Measurements from ENCODE around the gene CTF1. TPM values are rescaled to one million over a fixed set of nuclear protein-coding genes. Genes with fewer than 3 reads are reported as not detected.

CTF1 gene
- total and polyA plus RNA-seq, 10 of the 15 experiments (the other 5 are each of a cell fraction or from before 2014, with no cell fraction given): 0.04 to 0.46 (median 0.11) TPM; not detected in 3

- BruUV-seq (replicated peaks): no TSS peak
- CTCF ChIA-PET: no interaction called here
- Histone ChIP-seq H3K9ac (ENCODE audit: control insufficient read depth, insufficient read depth, low read length) (no peak overlapping the region), H3K36me3 (ENCODE audit: control insufficient read depth in 2 of 2, insufficient read depth in 2 of 2, low read length in 1 of 2) (peaks cover 0 to 13% of the 10 kb centered on the region in 2 experiments), H2AFZ (ENCODE audit: control insufficient read depth, low read depth, low read length) (no peak overlapping the region), H4K20me1 (ENCODE audit: control insufficient read depth, insufficient read depth) (no peaks in the 10 kb centered on the region), H3K4me2 (ENCODE audit: control insufficient read depth, insufficient read depth) (no peak overlapping the region), H3K4me1 (ENCODE audit: control insufficient read depth, insufficient read depth, low read length) (0 out of 2 replicates have a peak, but pooled peaks cover 1% of the 10 kb centered on the region), H3K27ac (ENCODE audit: control insufficient read depth, insufficient read depth) (no peak overlapping the region), H3K27me3 (replicated peaks in 1 of 2; ENCODE audit: control insufficient read depth in 2 of 2, insufficient read depth in 2 of 2, low read length in 1 of 2) (no peaks in the 10 kb centered on the region), H3K4me3 (no peak overlapping the region), H3K79me2 (ENCODE audit: control insufficient read depth, insufficient read depth, low read length) (peaks cover 2% of the 10 kb centered on the region; the same call in 1 of the 2 replicates), H3K9me3 (replicated peaks; ENCODE audit: control insufficient read depth, insufficient read depth, low read length) (no peaks in the 10 kb centered on the region)
- TF ChIP-seq BCL11A (IDR thresholded peaks at IDR 0.05; ENCODE audit: low read depth, low read length) (no peak), REST (IDR thresholded peaks at IDR 0.05; ENCODE audit: low read depth, low read length) (no peak), ZBED1 (IDR thresholded peaks at IDR 0.05; ENCODE audit: borderline replicate concordance) (no peak), SUZ12 (IDR thresholded peaks at IDR 0.05; ENCODE audit: unreplicated experiment) (no peak), BACH1 (IDR thresholded peaks at IDR 0.05; ENCODE audit: borderline replicate concordance) (no peak), CTCF (IDR thresholded peaks at IDR 0.05 in 2 of 3, conservative IDR thresholded peaks at IDR 0.05 in 1 of 3; ENCODE audit: control insufficient read depth in 2 of 3, extremely low read depth in 1 of 3, insufficient read depth in 1 of 3, low read depth in 3 of 3, low read length in 3 of 3) (no peak), SMC3 (IDR thresholded peaks at IDR 0.05; ENCODE audit: borderline replicate concordance, low read length) (no peak), TCF7 (IDR thresholded peaks at IDR 0.05; ENCODE audit: borderline replicate concordance) (no peak), NFXL1 (IDR thresholded peaks at IDR 0.05; ENCODE audit: borderline replicate concordance) (no peak), FOS (IDR thresholded peaks at IDR 0.05; ENCODE audit: borderline replicate concordance, extremely low read depth, insufficient read length) (no peak), MYB (IDR thresholded peaks at IDR 0.05; ENCODE audit: borderline replicate concordance, low read depth, low read length) (no peak), PAX8 (IDR thresholded peaks at IDR 0.05) (no peak), HDAC6 (IDR thresholded peaks at IDR 0.05; ENCODE audit: unreplicated experiment) (no peak), NFYB (IDR thresholded peaks at IDR 0.05; ENCODE audit: insufficient read depth, low read depth, low read length) (no peak), KLF5 (IDR thresholded peaks at IDR 0.05; ENCODE audit: partially characterized antibody) (no peak), PAX5 (IDR thresholded peaks at IDR 0.05; ENCODE audit: borderline replicate concordance, low read depth, low read length) (no peak)
- WGBS (ENCODE audit: insufficient coverage, insufficient replicate concordance, low lambda C conversion rate, missing lambda C conversion rate): 98% methylated on average over 33 of the region's 35 CpGs
- RAD21 ChIA-PET (ENCODE audit: unreplicated experiment): no interaction called here
- no peak for FAIRE-seq
- intact Hi-C loops (cut with micrococcal nuclease; ENCODE audit: unreplicated experiment) (no loop called here), in situ Hi-C loops (cut with MboI) (no loop called here)
- POLR2A ChIA-PET: no interaction called here
- SMC1A ChIA-PET (ENCODE audit: uncharacterized antibody, unreplicated experiment): no interaction called here
- no peak for DNase-seq (ENCODE audit: low read depth, low spot score)
- no peak for ATAC-seq
These were observed 33.8 kb downstream of the CTF1 start for GRCh38 chr16:30930160-30930571.

Data from GM12878 (cell line).